GM06990 (cell line): ENCODE results near the gene DENND2A.

Experiments
- DNase-seq: peaks from one replicate; pipeline ENCODE4 v3.0.0-alpha.2; 2011; ENCODE audit not compliant: insufficient read length; ENCODE audit errors: extremely low read depth
- H3K27me3 ChIP-seq: replicated peaks from 2 replicates; pipeline ENCODE4 v1.6.0; 2011; ENCODE audit warnings: low read length; ENCODE audit not compliant: control insufficient read depth, insufficient read depth
- H3K36me3 ChIP-seq: 2 replicates; pipeline ENCODE4 v1.5.1; 2011; ENCODE audit warnings: low read length; ENCODE audit not compliant: control insufficient read depth, insufficient read depth
- H3K4me3 ChIP-seq: replicated peaks from 2 replicates; pipeline ENCODE4 v1.5.1; 2011; ENCODE audit warnings: low read depth, mild to moderate bottlenecking, control low read depth, low read length
- TF ChIP-seq, protein P1 (sequence below): IDR thresholded peaks from 2 replicates; pipeline ENCODE4 v1.5.1; 2011; ENCODE audit warnings: low read length, control low read depth, mild to moderate bottlenecking, inconsistent platforms; ENCODE audit not compliant: insufficient read depth, poor library complexity, severe bottlenecking

DENND2A gene

DNA sequence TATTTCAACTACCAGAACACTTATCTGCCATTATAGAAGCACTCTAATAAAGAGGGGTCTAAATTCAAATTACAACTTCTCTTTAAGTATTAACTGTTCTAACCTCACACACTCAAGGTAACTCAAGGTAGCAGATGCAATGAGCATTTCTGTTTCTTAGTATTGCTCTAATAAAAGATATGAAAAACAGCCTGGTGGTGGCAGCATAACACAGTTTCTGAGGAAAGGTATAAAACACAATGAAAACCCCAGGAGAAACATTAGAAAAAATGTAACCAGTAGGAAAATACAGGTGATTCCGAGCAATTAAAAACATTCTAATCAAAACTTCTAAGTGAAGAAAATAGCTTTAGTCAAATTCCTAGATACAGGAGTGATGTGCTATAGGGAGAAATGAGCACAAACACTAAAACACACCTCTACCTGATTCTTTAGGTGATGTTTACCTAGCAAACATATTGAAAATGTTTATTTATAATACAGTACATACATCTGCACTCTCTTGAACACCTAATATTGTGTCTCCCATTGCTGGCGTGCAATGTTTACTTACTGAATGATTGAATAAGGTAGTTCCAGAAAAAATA lies 164.8 kb downstream of the DENND2A start:
- DNase-seq: no peak

More for the DNA sequence above, 164.8 kb downstream of the DENND2A start:
- no peak overlapping the region for H3K4me3 ChIP-seq
- no peaks in the 10 kb centered on the region for H3K27me3 ChIP-seq
- TF ChIP-seq, protein P1, sequence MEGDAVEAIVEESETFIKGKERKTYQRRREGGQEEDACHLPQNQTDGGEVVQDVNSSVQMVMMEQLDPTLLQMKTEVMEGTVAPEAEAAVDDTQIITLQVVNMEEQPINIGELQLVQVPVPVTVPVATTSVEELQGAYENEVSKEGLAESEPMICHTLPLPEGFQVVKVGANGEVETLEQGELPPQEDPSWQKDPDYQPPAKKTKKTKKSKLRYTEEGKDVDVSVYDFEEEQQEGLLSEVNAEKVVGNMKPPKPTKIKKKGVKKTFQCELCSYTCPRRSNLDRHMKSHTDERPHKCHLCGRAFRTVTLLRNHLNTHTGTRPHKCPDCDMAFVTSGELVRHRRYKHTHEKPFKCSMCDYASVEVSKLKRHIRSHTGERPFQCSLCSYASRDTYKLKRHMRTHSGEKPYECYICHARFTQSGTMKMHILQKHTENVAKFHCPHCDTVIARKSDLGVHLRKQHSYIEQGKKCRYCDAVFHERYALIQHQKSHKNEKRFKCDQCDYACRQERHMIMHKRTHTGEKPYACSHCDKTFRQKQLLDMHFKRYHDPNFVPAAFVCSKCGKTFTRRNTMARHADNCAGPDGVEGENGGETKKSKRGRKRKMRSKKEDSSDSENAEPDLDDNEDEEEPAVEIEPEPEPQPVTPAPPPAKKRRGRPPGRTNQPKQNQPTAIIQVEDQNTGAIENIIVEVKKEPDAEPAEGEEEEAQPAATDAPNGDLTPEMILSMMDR: peak; percentile 54
- H3K36me3 ChIP-seq: no peaks in the 10 kb centered on the region; the same call in 1 of the 2 replicates
